ENCODE measurements around the gene SERF2. TPM values are rescaled to one million over a fixed set of nuclear protein-coding genes. Genes with fewer than 3 reads are reported as not detected.

The SERF2 gene
- total and polyA plus RNA-seq, 10 of the 15 experiments (the other 5 are each of a cell fraction or from before 2014, with no cell fraction given), result 464 to 4,159 (median 1,014) TPM

DNA sequence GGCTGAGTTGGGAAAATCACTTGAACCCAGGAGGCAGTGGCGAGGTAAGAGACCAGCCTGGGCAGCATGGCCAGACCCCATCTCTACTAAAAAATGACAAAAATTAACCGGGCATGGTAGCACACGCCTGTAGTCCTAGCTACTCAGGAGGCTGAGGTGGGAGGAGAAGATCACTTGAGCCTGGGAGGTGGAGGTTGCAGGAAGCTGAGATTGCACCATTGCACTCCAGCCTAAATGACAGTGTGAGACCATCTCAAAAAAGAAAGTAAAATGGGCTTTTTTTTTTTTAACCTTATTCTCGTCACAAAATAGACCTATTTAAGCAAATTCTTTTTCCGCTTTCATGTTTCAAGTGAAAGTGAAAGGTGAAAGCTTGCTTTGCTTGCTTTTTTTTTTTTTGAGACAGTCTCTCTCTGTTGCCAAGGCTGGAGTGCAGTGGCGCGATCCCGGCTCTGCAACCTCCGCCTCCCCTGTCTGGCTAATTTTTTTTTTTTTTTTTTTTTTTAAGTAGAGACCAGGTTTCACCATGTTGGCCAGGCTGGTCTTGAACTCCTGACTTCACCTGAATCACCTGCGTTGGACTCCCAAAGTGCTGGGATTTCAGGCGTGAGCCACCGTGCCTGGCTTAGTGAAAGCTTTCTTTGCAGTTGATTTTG lies 42.3 kb upstream of the SERF2 start (continued):
- TF ChIP-seq ZNF687 (IDR thresholded peaks at IDR 0.05) (no peak), MEF2B (IDR thresholded peaks at IDR 0.05; ENCODE audit: partially characterized antibody, poor library complexity, severe bottlenecking) (peak; percentile 16), RELB (IDR thresholded peaks at IDR 0.05; ENCODE audit: low read depth) (peak; percentile 43; the same call in 1 of the 2 replicates), TARDBP (IDR thresholded peaks at IDR 0.05; ENCODE audit: borderline replicate concordance) (no peak), GABPA (IDR thresholded peaks at IDR 0.05; ENCODE audit: low read depth) (no peak), SP1 (IDR thresholded peaks at IDR 0.05; ENCODE audit: low read depth, low read length) (no peak), POU2F2 (IDR thresholded peaks at IDR 0.05; ENCODE audit: borderline replicate concordance, low read depth, low read length) (0 out of 3 replicates have a peak, but pooled peaks have one; percentile 50), TBL1XR1 (IDR thresholded peaks at IDR 0.05; ENCODE audit: low read depth, low read length) (peak; percentile 60), CREM (IDR thresholded peaks at IDR 0.05; ENCODE audit: low read depth) (no peak; the same call in 1 of the 2 replicates), STAT1 (conservative IDR thresholded peaks at IDR 0.05) (no peak), SIX5 (IDR thresholded peaks at IDR 0.05; ENCODE audit: low read depth, low read length, severe bottlenecking) (peak; percentile 7), FOS (IDR thresholded peaks at IDR 0.05; ENCODE audit: borderline replicate concordance, extremely low read depth, insufficient read length) (no peak), SMAD1 (IDR thresholded peaks at IDR 0.05; ENCODE audit: low read depth, partially characterized antibody) (no peak), ZNF384 (IDR thresholded peaks at IDR 0.05; ENCODE audit: borderline replicate concordance, low read depth, low read length) (peak; percentile 97), MEF2A (IDR thresholded peaks at IDR 0.05; ENCODE audit: insufficient read depth, low read depth, low read length) (0 out of 2 replicates have a peak, but pooled peaks have one; percentile 18), ZNF207 (IDR thresholded peaks at IDR 0.05; ENCODE audit: borderline replicate concordance) (no peak), POLR2AphosphoS2 (IDR thresholded peaks at IDR 0.05; ENCODE audit: low read depth, low read length) (no peak), SRF (IDR thresholded peaks at IDR 0.05; ENCODE audit: low read depth in 2 of 2, low read length in 2 of 2) (no peak), SREBF2 (IDR thresholded peaks at IDR 0.05; ENCODE audit: low read length) (no peak), NBN (IDR thresholded peaks at IDR 0.05) (0 out of 2 replicates have a peak, but pooled peaks have one; percentile 31)
- TF ChIP-seq, protein P1, sequence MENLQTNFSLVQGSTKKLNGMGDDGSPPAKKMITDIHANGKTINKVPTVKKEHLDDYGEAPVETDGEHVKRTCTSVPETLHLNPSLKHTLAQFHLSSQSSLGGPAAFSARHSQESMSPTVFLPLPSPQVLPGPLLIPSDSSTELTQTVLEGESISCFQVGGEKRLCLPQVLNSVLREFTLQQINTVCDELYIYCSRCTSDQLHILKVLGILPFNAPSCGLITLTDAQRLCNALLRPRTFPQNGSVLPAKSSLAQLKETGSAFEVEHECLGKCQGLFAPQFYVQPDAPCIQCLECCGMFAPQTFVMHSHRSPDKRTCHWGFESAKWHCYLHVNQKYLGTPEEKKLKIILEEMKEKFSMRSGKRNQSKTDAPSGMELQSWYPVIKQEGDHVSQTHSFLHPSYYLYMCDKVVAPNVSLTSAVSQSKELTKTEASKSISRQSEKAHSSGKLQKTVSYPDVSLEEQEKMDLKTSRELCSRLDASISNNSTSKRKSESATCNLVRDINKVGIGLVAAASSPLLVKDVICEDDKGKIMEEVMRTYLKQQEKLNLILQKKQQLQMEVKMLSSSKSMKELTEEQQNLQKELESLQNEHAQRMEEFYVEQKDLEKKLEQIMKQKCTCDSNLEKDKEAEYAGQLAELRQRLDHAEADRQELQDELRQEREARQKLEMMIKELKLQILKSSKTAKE (IDR thresholded peaks at IDR 0.05; ENCODE audit: low read depth, poor library complexity, severe bottlenecking), result peak; percentile 38
- TF ChIP-seq, protein P2, sequence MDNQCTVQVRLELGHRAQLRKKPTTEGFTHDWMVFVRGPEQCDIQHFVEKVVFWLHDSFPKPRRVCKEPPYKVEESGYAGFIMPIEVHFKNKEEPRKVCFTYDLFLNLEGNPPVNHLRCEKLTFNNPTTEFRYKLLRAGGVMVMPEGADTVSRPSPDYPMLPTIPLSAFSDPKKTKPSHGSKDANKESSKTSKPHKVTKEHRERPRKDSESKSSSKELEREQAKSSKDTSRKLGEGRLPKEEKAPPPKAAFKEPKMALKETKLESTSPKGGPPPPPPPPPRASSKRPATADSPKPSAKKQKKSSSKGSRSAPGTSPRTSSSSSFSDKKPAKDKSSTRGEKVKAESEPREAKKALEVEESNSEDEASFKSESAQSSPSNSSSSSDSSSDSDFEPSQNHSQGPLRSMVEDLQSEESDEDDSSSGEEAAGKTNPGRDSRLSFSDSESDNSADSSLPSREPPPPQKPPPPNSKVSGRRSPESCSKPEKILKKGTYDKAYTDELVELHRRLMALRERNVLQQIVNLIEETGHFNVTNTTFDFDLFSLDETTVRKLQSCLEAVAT (IDR thresholded peaks at IDR 0.05), result no peak
